ENCODE measurements around the gene ASNSD1.

DNA sequence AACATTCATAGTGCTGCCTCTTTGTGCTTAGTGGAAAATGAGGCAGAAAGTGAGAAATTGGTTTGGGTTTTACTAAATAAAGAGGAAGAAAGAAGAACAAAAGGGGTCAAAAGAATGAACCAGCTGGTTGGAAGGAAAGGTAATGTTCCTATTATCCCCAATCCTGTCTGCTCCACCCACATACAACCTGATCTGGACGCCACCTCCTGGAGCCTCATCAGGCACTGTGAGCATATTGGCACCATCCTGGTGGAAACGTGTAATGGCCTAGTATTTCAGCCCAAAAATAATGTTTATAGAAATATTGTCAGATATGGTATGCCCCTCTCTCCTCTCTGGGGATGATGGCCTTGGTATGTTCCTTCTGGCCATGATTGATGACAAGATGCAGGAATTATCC is 35.6 kb upstream of the ASNSD1 start:
- TF ChIP-seq, protein P1, sequence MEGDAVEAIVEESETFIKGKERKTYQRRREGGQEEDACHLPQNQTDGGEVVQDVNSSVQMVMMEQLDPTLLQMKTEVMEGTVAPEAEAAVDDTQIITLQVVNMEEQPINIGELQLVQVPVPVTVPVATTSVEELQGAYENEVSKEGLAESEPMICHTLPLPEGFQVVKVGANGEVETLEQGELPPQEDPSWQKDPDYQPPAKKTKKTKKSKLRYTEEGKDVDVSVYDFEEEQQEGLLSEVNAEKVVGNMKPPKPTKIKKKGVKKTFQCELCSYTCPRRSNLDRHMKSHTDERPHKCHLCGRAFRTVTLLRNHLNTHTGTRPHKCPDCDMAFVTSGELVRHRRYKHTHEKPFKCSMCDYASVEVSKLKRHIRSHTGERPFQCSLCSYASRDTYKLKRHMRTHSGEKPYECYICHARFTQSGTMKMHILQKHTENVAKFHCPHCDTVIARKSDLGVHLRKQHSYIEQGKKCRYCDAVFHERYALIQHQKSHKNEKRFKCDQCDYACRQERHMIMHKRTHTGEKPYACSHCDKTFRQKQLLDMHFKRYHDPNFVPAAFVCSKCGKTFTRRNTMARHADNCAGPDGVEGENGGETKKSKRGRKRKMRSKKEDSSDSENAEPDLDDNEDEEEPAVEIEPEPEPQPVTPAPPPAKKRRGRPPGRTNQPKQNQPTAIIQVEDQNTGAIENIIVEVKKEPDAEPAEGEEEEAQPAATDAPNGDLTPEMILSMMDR (IDR thresholded peaks at IDR 0.05; ENCODE audit: borderline replicate concordance, extremely low read depth, low read length, poor library complexity, severe bottlenecking): no peak
- TF ChIP-seq EZH2 (IDR thresholded peaks at IDR 0.05; ENCODE audit: borderline replicate concordance, low read depth, low read length, severe bottlenecking): no peak
